Upper lobe of left lung (tissue), 4 donors: ENCODE measurements around the gene NF1.
"Not testable (repeated sequence)": the region's sequence is repeated elsewhere in the genome, so short reads cannot be mapped to it uniquely, and the experiment has no call there.

Experiments used
- CTCF ChIP-seq, 6 experiments: fragments of 450-650 bp in 4 of 6; fragments of 200-600 bp in 2 of 6; sonication (generic) in 2 of 6; IDR thresholded peaks; one replicate each; pipeline ENCODE4 v1.5.1; 2016 to 2019; ENCODE audit warnings: antibody characterized with exemption in 6 of 6
- EP300 ChIP-seq, 4 donors: sonication (generic); formaldehyde crosslinking; IDR thresholded peaks; one replicate each; pipeline ENCODE4 v1.5.1; 2017; ENCODE audit warnings: antibody characterized with exemption in 4 of 4, control low read depth in 2 of 4

- TF ChIP-seq EP300, CTCF (IDR thresholded peaks at IDR 0.05): not testable (repeated sequence)
These were observed 84.2 kb downstream of the NF1 start for GRCh38 chr17:31178951-31179350.
